HG03432 (cell line): Measurements from ENCODE around the gene TTLL12.

Source experiments
- ATAC-seq: cut with Tn5 transposase; IDR thresholded peaks from one replicate; pipeline ENCODE4 v1.9.1; 2021; ENCODE audit warnings: mild to moderate bottlenecking, moderate library complexity; ENCODE audit not compliant: unreplicated experiment

Gene TTLL12

GRCh38 chr22:43200555-43200954 is 13.6 kb upstream of the TTLL12 start:
- ATAC-seq, result no peak

GRCh38 chr22:43200031-43200430 is 13.1 kb upstream of the TTLL12 start:
- no peak for ATAC-seq

- ATAC-seq, result no peak
These were observed 12.6 kb upstream of the TTLL12 start for GRCh38 chr22:43199541-43199940.

DNA sequence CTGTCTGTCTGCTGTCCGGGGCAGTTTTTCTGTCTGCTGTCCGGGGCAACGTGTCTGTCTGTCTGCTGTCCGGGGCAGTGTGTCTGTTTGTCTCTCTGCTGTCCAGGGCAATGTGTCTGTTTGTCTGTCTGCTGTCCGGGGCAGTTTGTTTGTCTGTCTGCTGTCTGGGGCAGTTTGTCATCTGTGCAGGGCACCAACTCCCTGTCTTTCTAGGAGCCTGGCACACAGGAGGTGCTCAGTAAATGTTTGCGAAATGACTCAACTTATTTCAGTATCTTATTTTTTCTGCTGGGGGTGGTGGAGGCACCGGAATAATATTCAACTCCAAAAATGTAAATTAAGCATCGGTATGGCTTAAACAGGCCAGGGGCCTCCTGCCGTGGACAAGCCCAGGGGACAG is 12.0 kb upstream of the TTLL12 start:
- ATAC-seq, result no peak

DNA sequence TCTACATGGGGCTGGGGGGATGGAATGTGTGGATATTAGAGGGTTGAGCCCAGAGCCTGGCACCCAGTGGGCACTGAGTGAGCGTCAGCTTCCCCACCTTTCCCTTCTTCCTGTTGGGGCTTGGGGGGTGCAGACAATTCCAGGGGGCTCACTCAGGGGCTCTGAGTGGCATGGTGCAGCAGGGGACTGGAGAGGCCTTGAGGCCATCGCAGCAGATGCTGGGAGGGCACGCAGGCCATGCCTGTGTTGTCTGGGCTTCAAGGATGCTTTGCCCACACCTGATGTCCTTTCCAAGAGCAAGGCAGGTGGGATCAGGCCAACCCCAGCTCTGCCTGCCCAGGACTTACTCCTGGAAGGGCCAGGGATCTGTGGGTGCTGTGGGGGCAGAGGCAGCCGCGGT is 11.2 kb upstream of the TTLL12 start:
- no peak for ATAC-seq

DNA sequence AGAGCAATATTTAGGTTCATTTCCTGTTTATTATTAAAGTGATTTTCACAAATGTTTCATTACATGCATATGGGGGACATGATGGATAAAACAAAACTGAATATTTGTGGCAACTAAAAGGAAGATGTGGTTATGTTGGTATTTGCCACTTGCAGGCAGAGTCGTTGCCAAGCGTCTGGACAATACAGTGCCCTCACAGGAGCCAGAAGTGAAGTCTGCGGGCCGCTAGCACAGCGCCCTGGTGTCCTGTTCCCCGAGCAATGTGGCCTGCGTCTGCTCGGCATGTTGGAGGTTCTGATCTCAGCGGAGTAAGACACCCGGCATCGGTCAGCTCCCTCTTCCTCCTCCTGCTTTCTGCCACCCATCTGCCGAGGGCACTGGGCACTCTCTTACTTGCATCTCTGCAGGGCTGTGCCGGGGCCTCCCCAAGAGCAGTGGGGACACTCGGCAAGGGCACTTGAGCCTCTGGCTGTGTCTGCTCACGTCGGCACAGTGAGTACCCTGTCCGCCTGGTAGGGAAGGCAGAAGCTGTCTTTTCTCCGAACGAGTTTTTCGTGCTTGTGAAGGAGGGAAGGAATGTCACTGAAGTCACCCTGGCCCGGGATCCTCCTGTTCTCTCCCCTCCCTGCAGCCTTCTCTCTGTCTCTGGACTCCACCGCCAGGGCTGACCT is 10.5 kb upstream of the TTLL12 start:
- ATAC-seq, result no peak

DNA sequence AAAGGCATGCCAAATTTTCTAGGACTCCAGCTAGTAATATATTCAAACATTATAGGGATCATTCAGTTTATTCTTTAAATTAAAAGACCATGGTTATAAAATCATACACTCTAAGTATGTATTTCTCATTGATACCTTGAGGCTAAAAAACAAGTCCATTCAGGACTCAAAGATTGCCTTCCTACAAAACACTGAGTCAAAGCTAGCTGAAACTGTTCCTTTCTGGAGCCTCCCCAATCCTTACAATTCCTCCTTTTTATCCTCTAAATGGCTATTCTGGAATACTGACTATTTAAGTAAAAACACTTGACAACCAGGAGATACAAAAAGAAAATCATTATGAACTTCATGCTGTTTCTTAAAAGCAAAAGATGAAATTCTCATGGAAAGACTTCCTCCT is 4.9 kb upstream of the TTLL12 start:
- no peak for ATAC-seq

DNA sequence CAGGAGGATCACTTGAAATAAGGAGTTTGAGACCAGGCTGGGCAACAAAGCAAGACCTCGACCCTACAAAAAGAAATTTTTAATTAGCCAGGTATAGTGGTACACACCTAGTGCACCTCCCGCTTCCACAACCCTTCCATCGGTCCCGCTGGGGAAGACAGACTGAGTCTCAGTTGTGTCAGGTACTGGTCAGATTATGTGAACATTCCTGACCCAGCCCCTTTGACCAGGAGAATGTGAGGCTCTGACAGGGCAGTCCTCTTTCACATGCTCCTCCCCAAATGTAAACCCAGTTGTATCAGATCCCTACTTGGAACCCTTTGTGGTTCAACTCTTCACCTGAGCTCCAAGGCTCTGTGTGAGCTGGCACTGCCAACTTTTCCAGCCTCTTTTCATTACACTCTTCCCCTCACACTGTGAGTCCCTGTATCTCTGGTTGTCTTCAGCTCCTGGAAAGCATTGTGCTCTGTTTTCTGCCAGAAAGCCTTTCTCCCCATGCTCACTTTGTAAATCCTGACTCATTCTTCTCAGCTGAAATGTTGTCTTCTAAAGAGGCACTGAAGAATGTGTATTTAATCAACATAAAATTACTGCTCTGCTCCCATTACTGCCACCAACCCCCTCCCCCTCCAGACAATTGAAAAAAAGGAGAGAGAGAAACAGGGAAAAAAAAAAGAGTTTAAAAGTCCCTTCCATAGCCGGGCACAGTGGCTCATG is 2.1 kb upstream of the TTLL12 start:
- no peak for ATAC-seq

GRCh38 chr22:43187171-43188099 is 501 bp upstream of the TTLL12 start:
- peak; percentile 80 for ATAC-seq

DNA sequence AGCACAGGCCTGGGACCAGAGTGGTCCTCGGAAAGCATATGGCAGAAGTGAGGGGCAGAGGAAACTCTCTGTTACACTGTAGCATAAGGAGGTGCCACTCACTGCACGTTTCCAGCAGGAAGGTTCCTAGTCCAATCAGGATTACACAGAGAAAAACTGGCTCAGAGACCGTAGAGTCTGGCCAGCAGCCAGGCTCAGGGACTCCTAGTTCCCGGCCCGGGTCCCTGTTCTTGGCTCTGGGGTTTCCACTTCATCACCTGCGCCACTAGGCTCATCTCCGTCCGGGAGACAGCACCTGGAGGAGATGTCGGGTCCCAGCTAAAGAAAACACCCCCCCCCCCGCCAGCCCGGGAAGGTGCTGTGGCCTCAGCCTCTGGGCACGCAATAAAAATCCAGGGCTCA is 1.1 kb downstream of the TTLL12 start:
- no peak for ATAC-seq

GRCh38 chr22:43183496-43184277 is 3.2 kb downstream of the TTLL12 start:
- ATAC-seq, result no peak

DNA sequence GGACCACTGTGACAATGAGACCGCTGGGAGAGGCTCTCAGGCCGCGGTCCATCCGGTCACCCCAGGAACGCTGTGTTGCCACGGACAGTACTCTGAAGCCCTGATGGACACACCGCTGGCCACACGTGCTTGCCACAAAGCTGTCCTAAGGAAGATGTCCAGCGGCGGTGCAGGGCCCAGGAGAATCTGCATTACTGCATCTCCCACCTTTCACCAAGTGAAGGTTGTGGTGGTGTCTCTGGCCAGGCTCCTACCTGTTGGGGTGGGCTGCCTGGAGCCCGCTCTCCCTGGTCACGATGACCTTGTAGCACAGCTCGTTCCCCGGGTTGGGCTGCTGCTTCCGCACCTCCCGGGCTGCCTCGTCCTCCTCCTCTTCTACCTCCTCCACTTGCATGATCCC is 4.2 kb downstream of the TTLL12 start:
- no peak for ATAC-seq

GRCh38 chr22:43182118-43182517 is 4.8 kb downstream of the TTLL12 start:
- no peak for ATAC-seq

DNA sequence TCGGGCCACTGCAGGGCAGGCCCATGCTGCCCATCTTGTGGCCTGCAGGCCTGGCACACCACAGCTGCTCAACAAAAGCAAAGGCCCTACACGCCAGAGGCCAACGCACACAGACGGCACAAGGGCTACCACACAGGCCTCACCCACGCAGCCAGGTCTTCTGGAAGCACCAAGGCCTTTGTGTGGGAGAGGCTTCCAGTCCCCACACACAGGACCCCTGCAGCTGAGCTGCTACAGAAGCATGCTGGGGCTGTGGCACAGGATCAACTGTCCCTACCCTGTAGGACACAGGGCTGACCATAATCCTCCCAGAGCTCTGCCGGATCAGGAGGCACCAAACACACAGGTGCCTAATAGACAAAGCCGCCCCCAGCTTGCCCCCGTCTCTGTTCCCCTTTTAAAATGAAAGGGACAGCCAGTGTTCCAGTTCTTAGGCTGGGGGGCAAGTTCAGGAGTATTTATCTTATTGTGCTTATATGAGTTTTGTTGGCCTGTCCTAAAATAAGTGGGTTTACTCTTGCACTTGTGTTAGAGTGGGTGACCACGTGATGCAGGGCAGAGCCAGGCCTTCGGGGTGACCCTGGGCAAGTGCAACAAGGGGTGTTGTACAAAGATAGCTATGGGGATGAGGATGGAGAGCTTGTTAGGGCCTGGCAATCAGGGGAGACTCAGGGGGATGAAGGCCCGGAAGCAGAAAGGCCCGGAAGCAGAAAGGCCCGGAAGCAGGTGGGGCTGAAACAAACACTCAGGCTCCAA is 5.4 kb downstream of the TTLL12 start:
- ATAC-seq, result no peak

- no peak for ATAC-seq
These were observed 6.3 kb downstream of the TTLL12 start for GRCh38 chr22:43180670-43181069.

GRCh38 chr22:43179911-43180195 is 7.1 kb downstream of the TTLL12 start:
- ATAC-seq, result no peak

- no peak for ATAC-seq
These were observed 7.6 kb downstream of the TTLL12 start for GRCh38 chr22:43179146-43179910.

GRCh38 chr22:43177479-43177878 is 9.5 kb downstream of the TTLL12 start:
- ATAC-seq, result no peak

GRCh38 chr22:43176090-43176489 is 10.8 kb downstream of the TTLL12 start:
- no peak for ATAC-seq
